GM21717 (cell line): ENCODE measurements around the gene EID1.
"Not testable (repeated sequence)": the region's sequence is repeated elsewhere in the genome, so short reads cannot be mapped to it uniquely, and the experiment has no call there.

Experiments
- ATAC-seq: cut with Tn5 transposase; IDR thresholded peaks from one replicate; pipeline ENCODE4 v1.9.1; 2021; ENCODE audit warnings: mild to moderate bottlenecking, moderate library complexity; ENCODE audit not compliant: unreplicated experiment

EID1 gene

DNA sequence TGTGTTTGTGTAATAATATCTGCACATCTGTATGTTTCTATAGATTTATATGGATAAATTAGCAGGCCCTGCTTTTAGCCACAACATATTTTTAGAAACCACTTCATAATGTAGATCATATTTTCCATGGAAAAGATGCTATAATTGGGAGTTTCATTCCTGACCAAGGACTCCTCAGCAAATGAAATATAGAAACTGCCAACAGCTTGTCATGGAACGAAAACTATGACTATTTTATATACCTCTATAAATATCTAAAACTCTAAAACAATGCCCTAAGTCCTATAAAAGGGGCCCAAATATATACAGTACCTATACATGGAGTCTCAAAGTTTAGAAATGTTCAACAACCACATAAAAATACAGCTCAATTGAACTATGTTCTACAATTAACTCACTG is 27.9 kb downstream of the EID1 start:
- no peak for ATAC-seq

DNA sequence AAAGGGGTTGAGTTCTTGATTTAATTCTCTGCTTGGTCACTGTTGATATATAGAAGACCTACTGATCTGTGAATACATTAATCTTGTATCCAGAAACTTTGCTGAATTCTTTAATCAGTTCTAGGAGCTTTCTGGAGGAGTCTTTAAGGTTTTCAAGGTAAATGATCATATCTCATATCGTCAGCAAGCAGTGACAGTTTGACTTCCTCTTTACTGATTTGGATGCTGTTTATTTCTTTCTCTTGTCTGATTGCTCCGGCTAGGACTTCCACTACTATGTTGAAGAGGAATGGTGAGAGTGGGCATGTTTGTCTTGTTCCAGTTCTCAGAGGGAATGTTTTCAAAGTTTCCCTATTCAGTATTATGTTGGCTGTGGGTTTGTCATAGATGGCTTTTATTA is 31.4 kb downstream of the EID1 start:
- not testable (repeated sequence) for ATAC-seq

DNA sequence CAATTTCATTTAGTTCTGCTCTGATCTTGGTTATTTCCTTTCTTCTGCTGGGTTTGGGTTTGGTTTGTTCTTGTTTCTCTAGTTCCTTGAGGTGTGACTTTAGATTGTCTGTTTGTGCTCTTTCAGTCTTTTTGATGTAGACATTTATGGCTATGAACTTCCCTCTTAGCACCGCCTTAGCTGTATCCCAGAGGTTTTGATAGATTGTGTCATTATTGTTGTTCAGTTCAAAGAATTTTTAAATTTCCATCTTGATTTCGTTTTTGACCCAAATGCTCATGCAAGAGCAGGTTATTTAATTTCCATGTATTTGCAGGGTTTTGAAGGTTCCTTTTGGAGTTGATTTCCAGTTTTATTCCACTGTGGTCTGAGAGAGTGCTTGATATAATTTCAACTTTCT is 32.6 kb downstream of the EID1 start:
- ATAC-seq: not testable (repeated sequence)

DNA sequence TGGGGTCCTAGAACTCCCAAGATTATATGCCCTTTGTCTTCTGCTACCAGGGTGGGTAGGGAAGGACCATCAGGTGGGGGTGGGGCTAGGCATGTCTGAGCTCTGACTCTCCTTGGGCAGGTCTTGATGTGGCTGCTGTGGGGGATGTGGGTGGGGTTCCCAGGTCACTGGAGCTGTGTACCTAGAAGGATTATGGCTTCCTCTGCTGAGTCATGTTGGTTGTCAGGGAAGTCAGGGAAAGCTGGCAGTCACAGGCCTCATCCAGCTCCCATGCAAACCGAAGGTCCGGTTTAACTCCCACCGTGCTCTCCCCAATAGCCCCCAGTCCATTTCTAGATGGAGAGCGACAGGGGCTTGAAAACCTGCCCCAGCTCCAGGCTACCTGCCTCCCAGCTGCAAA is 35.2 kb downstream of the EID1 start:
- no peak for ATAC-seq

DNA sequence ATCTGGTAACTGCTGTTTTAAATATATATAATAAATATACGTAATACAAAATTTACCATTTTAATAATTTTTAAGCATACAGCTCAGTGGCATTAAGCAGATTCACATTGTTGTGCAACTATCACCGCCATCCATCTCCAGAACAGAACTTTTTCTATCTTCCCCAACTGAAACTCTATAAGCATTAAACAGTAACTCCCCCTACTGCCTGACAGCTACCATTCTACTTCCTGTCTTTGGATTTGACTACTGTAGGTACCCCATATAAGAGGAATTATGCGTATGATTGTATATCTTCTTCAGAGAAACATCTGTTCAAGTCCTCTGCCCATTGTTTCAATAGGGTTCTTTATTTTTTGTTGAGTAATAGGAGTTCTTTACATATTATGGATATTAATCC is 36.8 kb downstream of the EID1 start:
- no peak for ATAC-seq

DNA sequence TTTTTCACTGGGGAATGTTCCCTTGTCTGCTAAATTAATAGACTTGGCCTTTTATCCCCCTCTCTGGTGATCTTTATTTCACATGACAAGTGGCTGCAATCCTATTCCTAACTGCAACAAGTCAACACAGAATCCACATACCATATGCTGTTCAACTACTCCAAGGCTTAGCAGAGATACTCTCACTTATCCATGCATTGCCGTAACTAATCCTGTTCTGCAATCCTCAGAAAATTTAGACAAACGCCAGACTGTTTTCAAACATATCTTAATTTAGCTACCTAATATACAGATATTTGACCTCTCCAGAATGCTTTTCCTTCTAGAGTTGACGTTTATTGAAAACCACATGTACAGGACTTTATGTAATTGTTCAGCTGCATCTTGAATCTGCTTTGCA is 37.9 kb downstream of the EID1 start:
- ATAC-seq: no peak

DNA sequence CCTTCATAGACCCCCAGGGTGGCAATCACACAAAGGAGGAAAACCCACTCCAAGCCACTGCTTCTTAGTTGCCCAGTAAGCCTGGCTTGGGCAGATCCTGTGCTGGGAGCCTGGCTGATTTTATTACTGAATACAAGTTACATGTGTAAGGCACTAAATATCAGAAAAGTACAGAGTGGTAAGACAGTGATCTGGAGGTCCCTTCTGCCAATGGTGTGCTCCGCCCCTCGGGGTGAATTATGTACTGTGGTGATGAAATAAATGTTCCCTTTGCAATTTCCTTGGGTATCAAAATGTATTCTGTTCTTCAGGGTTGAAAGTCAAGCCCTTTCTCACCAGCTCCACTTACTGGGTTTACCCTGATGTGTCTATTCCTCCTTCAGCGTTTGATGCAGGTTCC is 38.8 kb downstream of the EID1 start:
- no peak for ATAC-seq

DNA sequence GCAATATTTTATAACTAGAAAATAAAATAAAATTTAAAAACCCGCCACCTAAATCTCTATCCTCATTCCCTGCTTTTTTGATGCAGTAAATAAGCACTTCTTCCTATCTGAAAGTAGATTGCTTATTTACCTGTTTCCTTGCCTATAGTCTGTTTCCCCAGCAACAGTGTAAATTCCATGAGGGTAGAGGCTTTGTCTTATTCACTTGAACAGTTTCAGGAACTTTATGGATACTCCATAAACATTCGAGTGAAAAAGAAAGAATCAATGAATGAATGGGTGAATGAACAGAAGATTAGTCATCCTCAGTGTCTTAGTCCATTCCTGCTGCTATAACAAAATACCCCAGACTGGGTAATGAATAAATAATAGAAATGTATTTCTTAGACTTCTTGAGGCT is 44.1 kb downstream of the EID1 start:
- no peak for ATAC-seq

DNA sequence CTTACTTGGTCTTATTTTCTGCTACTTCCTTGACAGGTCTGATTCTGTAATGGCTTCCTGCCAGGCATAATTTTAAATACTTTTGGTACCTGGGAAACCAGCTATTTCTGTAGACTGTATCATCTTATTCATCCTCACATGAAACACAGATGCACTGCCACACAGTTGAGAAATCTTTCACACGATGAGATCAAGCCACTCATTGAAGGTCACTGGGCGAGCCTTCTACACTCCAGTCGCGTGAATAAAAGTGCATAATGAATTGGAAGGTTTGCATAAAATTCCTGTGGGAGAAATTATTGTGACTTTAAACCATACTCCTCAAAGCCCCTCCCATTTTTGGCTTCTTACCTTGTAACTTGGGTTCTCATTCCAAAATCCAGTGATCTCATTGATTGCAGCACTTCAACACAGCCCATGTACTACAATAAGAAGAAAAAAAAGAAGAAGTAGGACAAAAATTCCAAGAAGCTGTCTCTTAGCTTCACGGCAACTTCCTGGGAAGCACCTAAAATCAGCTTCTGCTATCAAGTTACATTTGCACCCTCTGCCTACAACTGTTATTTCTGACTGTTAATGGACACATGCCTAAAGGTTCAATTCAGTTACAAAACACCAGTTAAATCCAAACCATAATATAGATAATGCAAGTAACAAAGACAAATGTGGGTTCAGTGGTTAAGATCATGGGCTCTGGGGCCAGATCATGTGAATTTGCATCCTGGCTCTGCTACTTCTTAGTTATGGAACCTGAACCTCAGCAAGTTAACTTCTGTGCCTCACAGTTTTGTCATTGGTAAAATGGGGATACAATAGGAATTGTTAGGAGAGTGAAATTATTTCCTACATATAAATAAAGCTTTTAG is 46.8 kb downstream of the EID1 start:
- no peak for ATAC-seq

DNA sequence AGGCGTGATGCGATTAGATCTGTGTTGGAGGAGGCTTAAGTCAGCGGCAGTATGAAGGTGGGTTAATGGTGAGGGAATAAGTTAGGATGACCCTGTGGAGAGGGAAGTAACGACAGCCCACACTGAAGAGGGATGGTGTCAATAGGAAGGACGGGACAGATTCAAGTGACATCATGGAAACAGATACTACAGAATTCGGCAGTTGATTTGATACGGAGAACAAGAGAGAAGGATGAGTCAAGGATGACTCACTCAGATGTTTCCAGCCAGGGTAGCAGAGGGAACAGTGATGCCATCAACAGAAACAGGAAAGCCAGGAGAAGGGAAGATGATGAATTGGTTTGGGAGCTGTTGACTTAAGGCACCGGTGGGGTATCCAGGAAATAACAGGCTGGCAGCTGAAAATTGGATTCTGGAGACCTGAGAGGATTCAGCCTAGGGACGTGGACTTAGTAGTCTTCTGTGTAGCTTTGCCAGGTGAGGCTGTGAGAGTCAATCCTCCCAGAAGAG is 47.8 kb downstream of the EID1 start:
- no peak for ATAC-seq

DNA sequence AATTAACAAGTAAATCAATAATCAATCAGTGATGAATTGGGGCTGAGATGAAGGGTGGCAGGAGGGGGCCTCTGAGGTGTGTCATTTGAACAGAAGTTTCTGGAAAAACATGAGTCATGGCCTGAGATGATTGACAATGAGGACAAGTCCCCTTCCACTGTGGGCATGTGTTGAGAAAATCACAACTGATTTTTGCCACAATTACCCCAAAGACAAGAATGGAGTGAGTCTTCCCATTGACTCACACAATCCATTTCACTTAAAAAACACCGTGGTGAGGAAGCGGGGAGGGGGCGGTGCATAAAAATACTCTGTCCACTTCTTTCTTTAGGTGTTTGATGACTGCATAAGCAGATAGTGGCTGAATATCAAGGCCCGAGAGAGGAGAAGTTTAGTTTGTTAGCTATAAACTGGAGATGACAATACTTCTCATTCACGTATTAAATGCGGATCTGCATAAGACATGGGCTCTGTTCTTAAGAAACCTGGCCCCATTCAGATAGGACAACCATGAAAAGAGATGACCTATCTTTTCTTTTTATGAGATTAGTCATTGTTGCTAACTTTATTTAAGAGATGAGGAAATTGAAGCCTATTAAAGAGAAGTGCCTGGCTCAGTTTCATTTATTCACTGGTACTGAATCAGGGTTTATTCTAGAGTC is 51.1 kb downstream of the EID1 start:
- ATAC-seq: no peak

DNA sequence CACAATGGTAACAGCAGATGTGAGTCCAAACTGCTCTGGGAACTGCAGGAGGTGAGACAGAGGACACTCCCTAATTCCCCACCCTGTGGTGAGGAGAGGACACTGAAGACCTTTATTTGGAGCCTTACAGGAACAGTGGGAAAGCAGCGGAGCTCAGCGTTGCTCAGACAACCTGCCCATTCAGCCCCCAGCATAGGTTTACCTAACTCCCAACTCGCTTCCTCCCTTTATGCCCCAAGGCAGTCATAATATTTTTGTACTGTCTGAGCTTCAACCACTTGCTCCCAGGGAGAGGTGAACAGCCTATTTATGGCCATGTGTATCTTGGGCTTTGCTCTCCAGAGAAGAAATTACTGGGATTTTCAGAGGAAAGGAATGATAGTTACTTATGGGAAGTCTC is 51.7 kb downstream of the EID1 start:
- no peak for ATAC-seq
